Iris pigment epithelial cell (primary cell): ENCODE measurements around the gene GATD1.

ENCODE experiments used
- DNase-seq: peaks from one replicate; pipeline ENCODE4 v3.0.0-alpha.2; 2011; ENCODE audit warnings: low read depth

Gene GATD1

DNA sequence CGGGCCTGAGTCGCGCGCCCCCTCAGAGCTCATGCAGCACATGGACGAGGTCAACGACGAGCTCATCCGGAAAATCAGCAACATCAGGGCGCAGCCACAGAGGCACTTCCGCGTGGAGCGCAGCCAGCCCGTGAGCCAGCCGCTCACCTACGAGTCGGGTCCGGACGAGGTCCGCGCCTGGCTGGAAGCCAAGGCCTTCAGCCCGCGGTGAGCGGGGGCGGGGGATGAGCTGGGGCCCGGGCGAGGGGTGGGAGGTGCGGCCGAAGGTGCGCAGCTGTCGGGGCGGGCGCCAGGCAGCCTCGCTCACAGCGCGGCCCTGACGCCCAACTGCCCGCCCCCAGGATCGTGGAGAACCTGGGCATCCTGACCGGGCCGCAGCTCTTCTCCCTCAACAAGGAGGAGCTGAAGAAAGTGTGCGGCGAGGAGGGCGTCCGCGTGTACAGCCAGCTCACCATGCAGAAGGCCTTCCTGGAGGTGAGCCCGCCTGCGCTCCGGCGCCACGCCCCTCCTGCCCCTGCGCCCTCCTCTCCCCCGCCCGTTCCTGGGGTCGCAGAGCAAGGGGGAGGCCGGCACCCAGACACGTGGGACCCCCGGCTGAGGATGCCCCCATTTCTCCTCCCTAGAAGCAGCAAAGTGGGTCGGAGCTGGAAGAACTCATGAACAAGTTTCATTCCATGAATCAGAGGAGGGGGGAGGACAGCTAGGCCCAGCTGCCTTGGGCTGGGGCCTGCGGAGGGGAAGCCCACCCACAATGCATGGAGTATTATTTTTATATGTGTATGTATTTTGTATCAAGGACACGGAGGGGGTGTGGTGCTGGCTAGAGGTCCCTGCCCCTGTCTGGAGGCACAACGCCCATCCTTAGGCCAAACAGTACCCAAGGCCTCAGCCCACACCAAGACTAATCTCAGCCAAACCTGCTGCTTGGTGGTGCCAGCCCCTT, 50.7 kb downstream of the GATD1 start:
- DNase-seq: peak; percentile 39

DNA sequence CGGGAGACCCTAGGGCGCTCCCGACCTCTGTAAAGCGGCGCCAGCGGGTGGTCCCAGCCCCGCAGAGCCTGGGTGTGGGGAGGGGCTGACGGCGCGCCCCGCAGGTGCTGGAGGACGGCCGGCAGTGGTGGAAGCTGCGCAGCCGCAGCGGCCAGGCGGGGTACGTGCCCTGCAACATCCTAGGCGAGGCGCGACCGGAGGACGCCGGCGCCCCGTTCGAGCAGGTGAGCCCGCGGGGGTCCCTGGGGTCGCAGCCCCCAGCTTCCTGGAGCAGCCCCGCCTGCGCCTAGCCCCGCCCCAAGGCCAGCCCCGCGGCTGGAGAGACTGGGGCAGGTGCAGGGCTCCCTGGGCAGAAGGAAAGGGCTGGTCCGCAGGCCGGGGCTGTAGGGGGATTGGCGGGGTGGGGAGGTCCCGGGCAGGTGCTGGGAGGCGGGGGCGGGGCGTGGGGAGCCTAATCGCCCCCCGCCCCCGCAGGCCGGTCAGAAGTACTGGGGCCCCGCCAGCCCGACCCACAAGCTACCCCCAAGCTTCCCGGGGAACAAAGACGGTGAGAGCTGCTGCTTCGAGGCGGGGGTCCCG, 51.6 kb downstream of the GATD1 start:
- DNase-seq: no peak

DNA sequence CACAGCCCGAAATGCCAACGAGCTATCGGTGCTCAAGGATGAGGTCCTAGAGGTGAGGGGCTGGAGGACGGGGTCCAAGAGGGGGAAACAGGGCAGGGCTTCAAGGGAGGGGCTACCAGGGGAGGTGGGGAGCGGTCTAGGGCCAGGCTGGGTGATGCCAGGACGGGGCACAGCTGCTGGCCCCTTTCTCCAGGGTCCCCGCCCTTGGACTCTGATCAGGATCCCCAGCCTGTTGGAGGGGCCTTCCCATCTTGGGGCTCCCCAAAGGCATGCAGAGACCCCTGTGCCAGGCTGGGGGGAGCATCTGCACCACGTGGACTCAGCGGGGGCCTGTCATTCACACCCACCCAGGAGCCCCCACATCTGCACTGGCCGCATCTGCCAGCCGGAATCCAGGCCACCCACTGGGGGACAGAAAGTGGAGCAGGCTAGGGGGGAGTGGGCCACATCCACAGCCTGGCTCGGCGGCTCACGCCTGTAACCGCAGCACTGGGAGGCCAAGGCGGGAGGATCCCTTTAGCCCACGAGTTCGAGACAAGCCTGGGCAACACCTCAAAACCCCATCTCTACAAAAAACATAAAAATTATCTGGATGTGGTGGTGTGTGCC, 52.4 kb downstream of the GATD1 start:
- no peak for DNase-seq

GRCh38 chr11:724049-724777, 53.1 kb downstream of the GATD1 start:
- DNase-seq: no peak

DNA sequence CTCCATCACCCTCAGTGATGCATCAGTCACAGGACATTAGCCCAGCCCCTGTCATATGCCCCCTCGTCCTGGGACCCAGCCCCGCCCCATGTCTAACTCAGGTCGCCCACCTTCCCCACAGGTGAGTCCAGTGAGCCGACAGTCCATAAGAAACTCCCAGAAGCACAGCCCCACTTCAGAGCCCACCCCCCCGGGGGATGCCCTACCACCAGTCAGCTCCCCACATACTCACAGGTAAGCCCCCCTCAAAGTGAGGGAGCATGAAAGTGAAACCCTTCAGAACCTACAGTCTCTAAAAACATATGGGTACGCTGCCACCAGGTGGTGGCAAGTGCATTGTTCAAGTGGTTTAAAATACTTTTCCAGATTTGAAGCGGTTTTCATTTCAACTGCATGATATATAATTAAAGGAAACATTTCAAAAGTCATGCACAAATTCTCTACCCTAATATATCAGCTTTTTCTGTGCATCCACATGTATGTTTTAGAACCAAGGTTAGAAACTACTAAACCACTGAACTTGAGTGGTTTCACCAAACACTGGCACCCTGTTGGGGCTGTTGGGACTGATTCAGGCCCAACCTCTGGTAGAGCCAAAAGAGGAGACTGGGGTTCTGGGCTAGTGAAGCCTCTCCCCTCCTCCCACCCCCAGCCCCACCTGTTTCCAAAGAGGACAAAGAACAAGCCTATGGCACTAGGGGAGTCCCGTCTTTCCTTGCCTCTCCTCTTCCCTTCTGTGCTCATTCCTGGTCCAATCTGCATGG, 54.0 kb downstream of the GATD1 start:
- DNase-seq: peak; percentile 55

DNA sequence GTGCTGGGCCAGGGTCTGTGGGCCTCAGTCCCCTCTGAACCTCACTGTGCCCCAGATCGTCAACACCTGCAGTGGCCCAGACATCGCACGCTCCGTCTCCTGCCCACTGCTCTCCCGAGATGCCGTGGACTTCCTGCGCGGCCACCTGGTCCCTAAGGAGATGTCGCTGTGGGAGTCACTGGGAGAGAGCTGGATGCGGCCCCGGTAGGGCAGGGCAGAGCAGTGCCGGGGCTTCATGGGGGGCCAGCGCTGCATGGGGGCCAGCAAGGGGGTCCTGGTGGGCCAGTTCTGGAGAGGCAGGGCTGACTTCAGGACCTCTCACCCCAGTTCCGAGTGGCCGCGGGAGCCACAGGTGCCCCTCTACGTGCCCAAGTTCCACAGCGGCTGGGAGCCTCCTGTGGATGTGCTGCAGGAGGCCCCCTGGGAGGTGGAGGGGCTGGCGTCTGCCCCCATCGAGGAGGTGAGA, 54.9 kb downstream of the GATD1 start:
- DNase-seq: no peak

DNA sequence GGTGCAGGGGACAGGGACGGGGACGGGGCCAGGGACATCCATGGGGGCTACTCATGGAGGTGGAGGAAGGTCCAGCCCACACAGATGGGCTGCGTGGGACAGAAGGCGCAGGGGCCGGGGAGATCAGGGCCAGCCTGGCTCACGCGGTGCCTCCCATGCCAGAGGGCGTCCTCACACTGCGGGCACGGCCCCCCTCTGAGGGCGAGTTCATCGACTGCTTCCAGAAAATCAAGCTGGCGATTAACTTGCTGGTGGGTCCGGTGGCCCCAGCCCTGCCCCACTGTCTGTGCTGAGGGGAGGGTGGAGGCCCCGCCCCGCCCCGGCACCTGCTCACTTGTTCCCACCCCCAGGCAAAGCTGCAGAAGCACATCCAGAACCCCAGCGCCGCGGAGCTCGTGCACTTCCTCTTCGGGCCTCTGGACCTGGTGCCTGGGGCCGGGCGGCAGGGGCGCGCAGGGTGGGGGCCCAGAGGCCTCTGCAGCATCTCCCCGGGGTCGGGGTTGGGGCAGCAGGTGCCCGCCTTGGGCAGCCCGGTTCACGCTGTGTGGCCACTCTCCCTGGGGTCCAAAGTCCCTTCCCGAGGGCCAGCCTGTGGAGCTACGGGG, 55.4 kb downstream of the GATD1 start:
- DNase-seq: no peak

DNA sequence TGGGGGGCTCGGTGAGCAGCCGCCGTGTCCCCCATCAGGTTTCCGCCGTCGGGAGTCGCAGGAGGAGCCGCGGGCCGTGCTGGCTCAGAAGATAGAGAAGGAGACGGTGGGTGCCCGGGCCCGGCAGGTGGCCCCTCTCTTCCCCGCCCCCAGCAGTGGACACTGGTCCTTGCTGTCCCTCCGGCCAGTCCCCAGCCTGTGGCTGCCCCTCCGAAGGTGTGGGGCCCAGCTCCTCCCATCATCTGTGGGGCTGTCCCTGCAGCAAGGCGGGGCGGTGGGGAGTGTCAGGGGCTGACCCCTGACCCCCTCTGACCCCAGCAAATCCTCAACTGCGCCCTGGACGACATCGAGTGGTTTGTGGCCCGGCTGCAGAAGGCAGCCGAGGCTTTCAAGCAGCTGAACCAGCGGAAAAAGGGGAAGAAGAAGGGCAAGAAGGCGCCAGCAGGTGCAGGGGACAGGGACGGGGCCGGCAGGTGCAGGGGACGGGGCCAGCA, 56.0 kb downstream of the GATD1 start:
- no peak for DNase-seq

DNA sequence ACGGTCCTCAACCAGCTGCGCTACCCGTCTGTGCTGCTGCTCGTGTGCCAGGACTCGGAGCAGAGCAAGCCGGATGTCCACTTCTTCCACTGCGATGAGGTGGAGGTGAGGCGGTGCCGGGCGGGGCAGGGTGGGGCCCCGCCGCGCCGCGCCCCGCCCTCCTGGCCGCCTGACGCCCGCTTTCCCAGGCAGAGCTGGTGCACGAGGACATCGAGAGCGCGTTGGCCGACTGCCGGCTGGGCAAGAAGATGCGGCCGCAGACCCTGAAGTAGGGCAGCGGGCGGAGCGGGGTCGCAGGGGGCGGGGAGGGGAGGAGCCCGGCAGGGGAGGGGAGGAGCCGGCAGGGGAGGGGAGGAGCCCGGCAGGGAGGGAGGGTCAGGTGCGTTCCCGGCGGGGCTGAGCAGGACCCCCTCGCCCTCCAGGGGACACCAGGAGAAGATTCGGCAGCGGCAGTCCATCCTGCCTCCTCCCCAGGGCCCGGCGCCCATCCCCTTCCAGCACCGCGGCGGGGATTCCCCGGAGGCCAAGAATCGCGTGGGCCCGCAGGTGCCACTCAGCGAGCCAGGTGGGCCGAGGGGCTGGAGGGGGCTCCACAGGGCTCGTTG, 56.5 kb downstream of the GATD1 start:
- DNase-seq: no peak

DNA sequence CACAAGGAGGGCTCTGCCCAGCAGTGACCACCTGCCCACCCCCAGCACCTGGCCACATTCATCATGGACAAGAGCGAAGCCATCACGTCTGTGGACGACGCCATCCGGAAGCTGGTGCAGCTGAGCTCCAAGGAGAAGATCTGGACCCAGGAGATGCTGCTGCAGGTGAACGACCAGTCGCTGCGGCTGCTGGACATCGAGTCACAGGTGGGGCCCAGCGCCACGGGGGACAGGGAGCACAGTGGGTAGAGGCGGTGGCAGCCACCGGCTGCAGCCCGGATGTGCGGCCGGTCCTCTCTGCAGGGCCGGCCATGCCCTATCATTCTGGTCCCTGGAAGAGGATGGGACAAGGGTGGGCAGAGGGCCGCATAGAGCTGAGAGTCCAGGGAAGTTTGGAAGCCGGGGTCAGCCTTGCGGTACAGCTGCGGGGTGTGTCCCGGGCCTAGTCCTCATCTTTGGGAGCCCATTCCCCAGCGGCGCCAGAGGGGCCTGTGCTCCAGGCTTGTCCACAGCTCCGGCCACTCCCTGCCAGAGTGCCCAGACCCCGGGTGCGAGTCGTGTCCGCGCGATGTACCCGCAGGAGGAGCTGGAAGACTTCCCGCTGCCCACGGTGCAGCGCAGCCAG, 57.2 kb downstream of the GATD1 start:
- no peak for DNase-seq

GRCh38 chr11:719214-720016, 57.9 kb downstream of the GATD1 start:
- no peak for DNase-seq
